Thyroid gland (tissue), 4 donors: ENCODE data around the gene NUDCD3.

Experiments
- POLR2A ChIP-seq, 2 donors: fragments of 450-650 bp; IDR thresholded peaks; one replicate each; pipeline ENCODE4 v1.6.1; 2017; ENCODE audit warnings: antibody characterized with exemption in 2 of 2, mild to moderate bottlenecking in 2 of 2, moderate library complexity in 1 of 2
- TF ChIP-seq, protein P1 (sequence below), 6 experiments: fragments of 200-600 bp in 3 of 6; fragments of 450-650 bp in 3 of 6; sonication (generic) in 3 of 6; IDR thresholded peaks; one replicate each; pipeline ENCODE4 v1.5.1; 2016 to 2019; ENCODE audit warnings: antibody characterized with exemption in 6 of 6, mild to moderate bottlenecking in 2 of 6, inconsistent platforms in 1 of 6, moderate library complexity in 1 of 6

DNA sequence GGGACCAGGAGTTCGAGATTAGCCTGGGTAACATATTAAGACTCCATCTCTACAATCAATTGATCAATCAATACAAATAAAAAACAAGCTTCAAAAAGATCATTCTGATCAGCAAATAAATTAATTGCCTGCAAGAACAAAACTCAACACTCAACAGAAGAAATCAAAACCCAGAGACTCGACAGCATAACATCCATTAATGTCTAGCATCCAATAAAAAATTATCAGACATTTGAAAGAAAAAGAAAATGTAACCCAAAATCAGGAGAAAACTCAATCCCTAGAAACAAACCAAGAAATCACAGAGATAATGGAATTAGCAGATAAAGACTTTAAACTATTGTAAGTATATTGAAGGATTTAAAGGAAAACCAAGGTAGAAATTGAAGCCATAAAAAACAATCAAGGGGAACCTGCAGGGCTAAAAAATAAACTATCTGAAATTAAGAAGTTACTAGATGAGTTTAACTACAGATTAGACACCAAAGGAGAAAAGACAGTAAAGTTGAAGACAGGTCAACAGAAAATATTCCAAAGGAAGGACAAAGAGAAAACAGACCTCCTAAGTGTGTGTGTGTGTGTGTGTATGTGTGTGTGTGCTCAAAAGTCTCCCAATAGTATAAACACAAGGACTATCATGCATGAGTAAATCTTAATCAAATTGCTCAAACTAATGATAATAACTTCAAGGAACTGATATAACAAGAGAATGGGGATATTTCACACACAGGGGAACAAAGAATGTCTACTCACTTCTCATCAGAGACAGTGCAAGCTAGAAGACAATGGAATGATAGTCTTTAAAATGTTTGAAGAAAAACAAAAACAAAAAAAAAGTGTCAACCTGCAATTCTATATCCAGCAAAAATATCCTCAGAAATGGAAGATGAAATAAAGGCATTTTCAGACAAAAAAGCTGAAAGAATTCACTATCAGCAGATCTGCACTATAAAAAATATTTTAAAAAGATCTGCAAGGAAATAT, 7.7 kb downstream of the NUDCD3 start:
- no peak for TF ChIP-seq POLR2A (IDR thresholded peaks at IDR 0.05)
- TF ChIP-seq, protein P1, sequence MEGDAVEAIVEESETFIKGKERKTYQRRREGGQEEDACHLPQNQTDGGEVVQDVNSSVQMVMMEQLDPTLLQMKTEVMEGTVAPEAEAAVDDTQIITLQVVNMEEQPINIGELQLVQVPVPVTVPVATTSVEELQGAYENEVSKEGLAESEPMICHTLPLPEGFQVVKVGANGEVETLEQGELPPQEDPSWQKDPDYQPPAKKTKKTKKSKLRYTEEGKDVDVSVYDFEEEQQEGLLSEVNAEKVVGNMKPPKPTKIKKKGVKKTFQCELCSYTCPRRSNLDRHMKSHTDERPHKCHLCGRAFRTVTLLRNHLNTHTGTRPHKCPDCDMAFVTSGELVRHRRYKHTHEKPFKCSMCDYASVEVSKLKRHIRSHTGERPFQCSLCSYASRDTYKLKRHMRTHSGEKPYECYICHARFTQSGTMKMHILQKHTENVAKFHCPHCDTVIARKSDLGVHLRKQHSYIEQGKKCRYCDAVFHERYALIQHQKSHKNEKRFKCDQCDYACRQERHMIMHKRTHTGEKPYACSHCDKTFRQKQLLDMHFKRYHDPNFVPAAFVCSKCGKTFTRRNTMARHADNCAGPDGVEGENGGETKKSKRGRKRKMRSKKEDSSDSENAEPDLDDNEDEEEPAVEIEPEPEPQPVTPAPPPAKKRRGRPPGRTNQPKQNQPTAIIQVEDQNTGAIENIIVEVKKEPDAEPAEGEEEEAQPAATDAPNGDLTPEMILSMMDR (IDR thresholded peaks at IDR 0.05): no peak
